GM23248 (cell line): Measurements from ENCODE around the gene PPP2R5C. TPM values are rescaled to one million over a fixed set of nuclear protein-coding genes. Genes with fewer than 3 reads are reported as not detected.
A peak's percentile ranks its signal among the peaks of the same experiment; 100 is the strongest.

Source experiments
- DNase-seq: peaks from one replicate; pipeline ENCODE4 v3.0.0-alpha.2; 2015
- H2AFZ ChIP-seq: fragments of 200-600 bp; sonication (generic); 2 replicates; pipeline ENCODE4 v1.6.1; 2016; ENCODE audit warnings: antibody characterized with exemption
- H3F3A ChIP-seq: fragments of 200-600 bp; sonication (generic); 2 replicates; pipeline ENCODE4 v1.6.1; 2016; ENCODE audit warnings: mild to moderate bottlenecking, antibody characterized with exemption, mixed run types; ENCODE audit not compliant: insufficient read depth
- H3K27ac ChIP-seq: fragments of 200-600 bp; sonication (generic); 2 replicates; pipeline ENCODE4 v1.5.1; 2016; ENCODE audit warnings: mild to moderate bottlenecking
- H3K27me3 ChIP-seq: fragments of 200-600 bp; sonication (generic); replicated peaks from 2 replicates; pipeline ENCODE4 v1.6.1; 2016; ENCODE audit warnings: mild to moderate bottlenecking; ENCODE audit not compliant: insufficient read depth
- H3K36me3 ChIP-seq: fragments of 200-600 bp; sonication (generic); 2 replicates; pipeline ENCODE4 v1.6.1; 2016; ENCODE audit warnings: low read depth, mild to moderate bottlenecking
- H3K4me1 ChIP-seq: fragments of 200-600 bp; sonication (generic); 2 replicates; pipeline ENCODE4 v1.6.1; 2016; ENCODE audit warnings: mild to moderate bottlenecking; ENCODE audit not compliant: insufficient read depth
- H3K4me2 ChIP-seq: fragments of 200-600 bp; sonication (generic); one replicate; pipeline ENCODE4 v1.6.1; 2016; ENCODE audit warnings: mild to moderate bottlenecking; ENCODE audit not compliant: unreplicated experiment
- H3K4me3 ChIP-seq: fragments of 200-600 bp; sonication (generic); 2 replicates; pipeline ENCODE4 v1.5.1; 2016; ENCODE audit warnings: mild to moderate bottlenecking
- H3K79me2 ChIP-seq: fragments of 200-600 bp; sonication (generic); 2 replicates; pipeline ENCODE4 v1.6.1; 2016; ENCODE audit warnings: mild to moderate bottlenecking; ENCODE audit not compliant: insufficient read depth
- H3K9ac ChIP-seq: fragments of 200-600 bp; sonication (generic); 2 replicates; pipeline ENCODE4 v1.6.1; 2016; ENCODE audit warnings: mild to moderate bottlenecking
- H3K9me2 ChIP-seq: fragments of 200-600 bp; sonication (generic); 2 replicates; pipeline ENCODE4 v1.6.1; 2016; ENCODE audit warnings: mixed run types, mild to moderate bottlenecking, moderate library complexity; ENCODE audit not compliant: insufficient read depth
- H3K9me3 ChIP-seq: fragments of 200-600 bp; sonication (generic); one replicate; pipeline ENCODE4 v1.6.1; 2017; ENCODE audit warnings: low read depth
- H4K20me1 ChIP-seq: fragments of 200-600 bp; sonication (generic); 2 replicates; pipeline ENCODE4 v1.6.0; 2016; ENCODE audit not compliant: insufficient read depth
- EZH2 ChIP-seq: fragments of 200-600 bp; sonication (generic); IDR thresholded peaks from 2 replicates; pipeline ENCODE4 v1.6.1; 2018; ENCODE audit warnings: antibody characterized with exemption, mild to moderate bottlenecking; ENCODE audit not compliant: insufficient read depth, poor library complexity, severe bottlenecking
- EZH2phosphoT487 ChIP-seq: fragments of 200-600 bp; sonication (generic); IDR thresholded peaks from 2 replicates; pipeline ENCODE4 v1.6.1; 2018; ENCODE audit warnings: antibody characterized with exemption, moderate library complexity, mild to moderate bottlenecking, low read depth; ENCODE audit not compliant: insufficient read depth
- WGBS, 2 experiments: methylation state at CpG; one replicate each; pipeline ENCODE4 v1.1.6; 2015 to 2017; ENCODE audit warnings: low lambda C conversion rate in 2 of 2, low coverage in 1 of 2; ENCODE audit errors: missing lambda C conversion rate in 2 of 2; 5-methylcytosine and 5-hydroxymethylcytosine counted together
- in situ Hi-C: fragments of 300-500 bp; cut with MboI; formaldehyde crosslinking; loops from 2 replicates; pipeline ENCODE4 v1.15.0; 2020
- polyA plus RNA-seq: library from polyadenylated mRNA; unstranded; fragments of >200 nt; fragmentation: Nextera tagmentation; extraction: Ambion mirVana; gene quantifications from 2 replicates; pipeline ENCODE4 v1.2.1, GENCODE V29; 2016
- total RNA-seq: library from RNA; depleted of rRNA; stranded (reverse); fragments of >200 nt; shearing (Covaris generic); gene quantifications from 2 replicates; pipeline ENCODE4 v1.2.3, GENCODE V29; 2014

Gene PPP2R5C
- total and polyA plus RNA-seq, 2 experiments from 2014 or later, result 76.3 to 77.9 TPM

DNA sequence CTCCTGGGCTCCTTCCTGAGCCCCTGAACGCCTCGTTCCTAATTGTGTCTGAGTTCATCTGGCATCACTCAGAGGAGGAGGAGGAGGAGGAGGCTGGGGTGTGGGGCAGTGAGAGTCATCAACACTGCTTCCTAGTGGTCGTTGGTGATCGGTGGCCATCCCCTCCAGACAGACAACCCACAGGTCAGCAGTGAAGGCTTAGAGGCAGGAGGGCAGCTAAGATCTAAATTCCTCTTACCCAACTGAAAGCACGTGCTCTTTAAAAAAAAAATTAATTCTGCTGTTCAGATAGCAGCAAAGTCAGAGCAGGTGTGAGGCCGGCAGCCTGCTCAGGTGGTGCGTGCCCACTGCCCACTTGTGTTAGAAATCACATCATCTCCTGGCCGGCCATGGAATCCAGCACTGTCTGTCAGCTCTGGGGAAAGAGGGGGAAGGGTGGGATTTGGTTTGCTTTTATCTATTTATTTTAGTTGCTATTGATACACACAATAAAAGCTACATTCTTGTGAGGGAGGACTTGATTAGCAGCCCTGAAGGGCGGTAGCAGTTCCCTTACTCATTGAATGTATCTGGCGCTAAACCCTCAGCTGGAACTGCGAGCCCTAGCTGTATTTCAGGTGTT is 46.6 kb downstream of the PPP2R5C start:
- peak; percentile 16 for DNase-seq
- Histone ChIP-seq H3F3A (peaks cover 25% of the 10 kb centered on the region), H2AFZ (no peak overlapping the region), H3K79me2 (peaks cover 28% of the 10 kb centered on the region), H3K4me1 (peaks cover 15% of the 10 kb centered on the region), H3K27ac (no peak overlapping the region), H3K36me3 (no peaks in the 10 kb centered on the region), H3K4me2 (no peak overlapping the region), H3K27me3 (no peaks in the 10 kb centered on the region), H3K9me3 (no peaks in the 10 kb centered on the region), H3K9ac (peak overlapping the region; percentile 28; the same call in 1 of the 2 replicates), H3K4me3 (no peak overlapping the region), H3K9me2 (no peaks in the 10 kb centered on the region), H4K20me1 (no peaks in the 10 kb centered on the region)
- in situ Hi-C loops, result no loop called here
- WGBS, 2 experiments, result 41 to 45% methylated on average over 11 of the region's 11 CpGs
- TF ChIP-seq EZH2 (no peak), EZH2phosphoT487 (no peak)

- H3K4me1 ChIP-seq, result peaks cover 24% of the 10 kb centered on the region
- H3K27me3 ChIP-seq, result no peaks in the 10 kb centered on the region
- peak; percentile 29 for DNase-seq
- peak overlapping the region; percentile 88 for H2AFZ ChIP-seq
- H3F3A ChIP-seq, result peaks cover 25% of the 10 kb centered on the region
- no peaks in the 10 kb centered on the region for H3K9me2 ChIP-seq
- H3K79me2 ChIP-seq, result peaks cover 37% of the 10 kb centered on the region
- peaks cover 1% of the 10 kb centered on the region; the same call in 1 of the 2 replicates for H4K20me1 ChIP-seq
- peak overlapping the region; percentile 100 for H3K27ac ChIP-seq
- WGBS, 2 experiments, result 37 to 39% methylated on average over 6 of the region's 6 CpGs
- in situ Hi-C loops, result no loop called here
- H3K4me3 ChIP-seq, result peak overlapping the region; percentile 97
- peak overlapping the region; percentile 98 for H3K4me2 ChIP-seq
- no peaks in the 10 kb centered on the region for H3K36me3 ChIP-seq
- H3K9me3 ChIP-seq, result no peaks in the 10 kb centered on the region
- peak overlapping the region; percentile 99 for H3K9ac ChIP-seq
- TF ChIP-seq EZH2phosphoT487 (no peak), EZH2 (no peak)
These were observed 47.6 kb downstream of the PPP2R5C start for GRCh38 chr14:101808894-101809670.

DNA sequence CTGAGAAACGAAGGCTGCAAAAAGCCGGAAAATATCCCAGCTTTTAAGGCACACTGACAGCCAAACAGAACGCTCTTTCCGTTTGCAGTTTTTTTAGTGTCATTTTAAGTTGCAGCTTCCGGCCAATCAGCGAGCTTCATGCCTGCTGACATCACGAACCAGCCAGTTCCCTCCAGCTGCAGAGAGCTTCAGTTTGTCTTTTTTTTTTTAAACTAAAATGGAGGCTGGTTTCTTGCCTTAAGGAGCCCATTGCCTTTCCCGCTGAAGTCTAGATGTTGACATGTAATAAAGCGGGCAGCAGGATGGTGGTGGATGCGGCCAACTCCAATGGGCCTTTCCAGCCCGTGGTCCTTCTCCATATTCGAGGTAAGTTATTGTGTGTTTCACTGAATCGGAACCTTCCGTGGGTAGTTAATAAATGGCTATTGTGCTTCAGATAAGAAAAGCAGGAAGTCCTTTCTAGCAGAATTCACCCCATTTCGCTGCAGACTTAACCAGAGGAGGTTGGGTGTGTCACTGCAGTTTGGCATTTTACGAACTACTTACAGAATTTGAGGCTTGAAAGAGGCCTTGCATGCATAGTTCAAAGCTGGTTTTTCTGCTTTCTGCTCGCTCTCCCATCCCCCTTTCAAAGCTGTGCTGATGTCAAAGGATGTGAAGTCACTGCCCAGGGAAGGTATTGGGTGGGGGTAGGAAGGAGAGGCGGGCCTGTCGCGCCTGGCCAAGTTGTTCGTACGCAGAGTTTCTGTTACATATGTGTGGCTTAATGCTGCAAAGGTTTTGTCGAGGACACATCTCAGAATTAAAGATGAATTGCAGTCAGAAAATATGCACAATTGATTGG is 48.4 kb downstream of the PPP2R5C start:
- Histone ChIP-seq H3K4me2 (peak overlapping the region; percentile 98), H4K20me1 (peaks cover 5% of the 10 kb centered on the region; the same call in 1 of the 2 replicates), H3K27ac (peak overlapping the region; percentile 100), H2AFZ (peak overlapping the region; percentile 88), H3K36me3 (no peaks in the 10 kb centered on the region), H3K9ac (peak overlapping the region; percentile 99), H3K4me1 (peaks cover 28% of the 10 kb centered on the region), H3K9me3 (no peaks in the 10 kb centered on the region), H3K27me3 (no peaks in the 10 kb centered on the region), H3F3A (peaks cover 25% of the 10 kb centered on the region), H3K79me2 (peaks cover 45% of the 10 kb centered on the region), H3K4me3 (peak overlapping the region; percentile 97), H3K9me2 (no peaks in the 10 kb centered on the region)
- peak; percentile 97 for DNase-seq
- no peak for TF ChIP-seq EZH2
- TF ChIP-seq EZH2phosphoT487, result no peak
- 1% methylated on average over 23 of the region's 23 CpGs for WGBS, 2 experiments
- in situ Hi-C loops, result no loop called here

DNA sequence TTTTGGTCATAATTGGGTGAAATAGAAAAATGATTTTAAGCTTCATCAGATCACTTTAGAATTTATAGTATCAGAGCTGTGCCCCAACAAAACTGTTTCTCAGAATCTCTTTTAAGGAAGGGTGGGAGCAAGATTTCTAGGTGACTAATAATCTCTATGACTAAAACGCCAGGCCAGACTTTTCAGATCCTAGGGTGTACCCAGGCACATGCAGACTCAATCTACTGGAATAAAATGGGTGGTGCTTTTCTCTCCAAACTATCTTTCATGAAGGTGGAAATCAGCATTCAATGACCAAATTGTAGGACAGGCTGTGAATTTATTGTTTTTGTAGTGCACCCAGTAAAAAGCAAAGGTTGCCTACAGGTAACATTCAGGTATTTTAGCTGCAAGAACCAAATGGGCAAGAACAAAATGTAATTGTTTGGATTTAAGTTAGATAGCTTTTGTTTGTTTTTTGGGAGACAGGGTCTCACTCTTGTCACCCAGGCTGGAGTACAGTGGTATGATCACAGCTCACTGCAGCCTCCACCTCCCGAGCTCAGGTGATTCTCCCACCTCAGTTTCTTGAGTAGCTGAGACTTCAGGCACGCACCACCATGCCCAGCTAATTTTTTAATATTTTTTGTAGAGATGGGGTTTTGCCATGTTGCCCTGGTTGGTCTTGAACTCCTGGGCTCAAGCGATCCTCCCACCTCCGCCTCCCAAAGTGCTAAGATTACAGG is 49.5 kb downstream of the PPP2R5C start:
- Histone ChIP-seq H3K9me3 (no peaks in the 10 kb centered on the region), H3K4me1 (peaks cover 28% of the 10 kb centered on the region), H3K4me2 (peak overlapping the region; percentile 98), H3K27ac (peak overlapping the region; percentile 100), H3K9ac (peak overlapping the region; percentile 99), H3K79me2 (peaks cover 57% of the 10 kb centered on the region), H3F3A (peaks cover 25% of the 10 kb centered on the region), H3K36me3 (no peaks in the 10 kb centered on the region), H3K9me2 (no peaks in the 10 kb centered on the region), H2AFZ (peak overlapping the region; percentile 88; the same call in 1 of the 2 replicates), H3K4me3 (peak overlapping the region; percentile 97), H4K20me1 (peaks cover 5% of the 10 kb centered on the region; the same call in 1 of the 2 replicates), H3K27me3 (no peaks in the 10 kb centered on the region)
- TF ChIP-seq EZH2phosphoT487, result no peak
- peak; percentile 88 for DNase-seq
- 57 to 62% methylated on average over 5 of the region's 5 CpGs for WGBS, 2 experiments
- in situ Hi-C loops, result no loop called here
